Vagina (tissue), 2 donors: ENCODE results near the gene ACTA1.

Experiments
- POLR2A ChIP-seq, 2 donors: fragments of 450-650 bp; IDR thresholded peaks; one replicate each; pipeline ENCODE4 v1.6.1; 2017; ENCODE audit warnings: antibody characterized with exemption in 2 of 2, mild to moderate bottlenecking in 2 of 2, moderate library complexity in 2 of 2
- TF ChIP-seq, protein P1 (sequence below), 3 experiments: fragments of 450-650 bp in 2 of 3; fragments of 200-600 bp in 1 of 3; sonication (generic) in 1 of 3; IDR thresholded peaks; one replicate each; pipeline ENCODE4 v1.5.1; 2017 to 2019; ENCODE audit warnings: antibody characterized with exemption in 3 of 3, mild to moderate bottlenecking in 2 of 3, moderate library complexity in 2 of 3

DNA sequence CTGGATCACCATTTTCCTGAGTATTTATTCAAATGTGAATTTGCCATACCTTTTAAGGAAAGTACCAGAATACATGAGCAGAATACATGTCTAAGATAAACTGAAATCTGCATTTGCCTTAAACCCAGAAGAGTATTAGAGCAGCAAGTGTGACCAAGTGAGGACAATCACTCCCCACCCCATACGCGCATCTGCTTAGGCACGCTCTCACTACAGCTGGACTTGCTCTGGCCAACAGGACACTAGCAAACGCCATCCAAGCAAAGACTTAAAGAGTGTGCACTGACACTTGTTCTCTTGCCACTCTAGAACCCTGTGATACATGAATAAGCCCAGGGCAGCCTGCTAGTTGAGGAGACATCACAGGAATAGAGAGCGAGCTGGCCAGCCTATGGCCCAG, 48.6 kb upstream of the ACTA1 start:
- TF ChIP-seq, protein P1, sequence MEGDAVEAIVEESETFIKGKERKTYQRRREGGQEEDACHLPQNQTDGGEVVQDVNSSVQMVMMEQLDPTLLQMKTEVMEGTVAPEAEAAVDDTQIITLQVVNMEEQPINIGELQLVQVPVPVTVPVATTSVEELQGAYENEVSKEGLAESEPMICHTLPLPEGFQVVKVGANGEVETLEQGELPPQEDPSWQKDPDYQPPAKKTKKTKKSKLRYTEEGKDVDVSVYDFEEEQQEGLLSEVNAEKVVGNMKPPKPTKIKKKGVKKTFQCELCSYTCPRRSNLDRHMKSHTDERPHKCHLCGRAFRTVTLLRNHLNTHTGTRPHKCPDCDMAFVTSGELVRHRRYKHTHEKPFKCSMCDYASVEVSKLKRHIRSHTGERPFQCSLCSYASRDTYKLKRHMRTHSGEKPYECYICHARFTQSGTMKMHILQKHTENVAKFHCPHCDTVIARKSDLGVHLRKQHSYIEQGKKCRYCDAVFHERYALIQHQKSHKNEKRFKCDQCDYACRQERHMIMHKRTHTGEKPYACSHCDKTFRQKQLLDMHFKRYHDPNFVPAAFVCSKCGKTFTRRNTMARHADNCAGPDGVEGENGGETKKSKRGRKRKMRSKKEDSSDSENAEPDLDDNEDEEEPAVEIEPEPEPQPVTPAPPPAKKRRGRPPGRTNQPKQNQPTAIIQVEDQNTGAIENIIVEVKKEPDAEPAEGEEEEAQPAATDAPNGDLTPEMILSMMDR (IDR thresholded peaks at IDR 0.05): no peak
- no peak for TF ChIP-seq POLR2A (IDR thresholded peaks at IDR 0.05)
